ENCODE results near the gene SSTR3.

SSTR3 gene

GRCh38 chr22:37221424-37222333, 9.4 kb upstream of the SSTR3 start:
- H3K4me2 ChIP-seq (ENCODE audit: low read depth, low read length) = no peak overlapping the region
- no peaks in the 10 kb centered on the region for H4K20me1 ChIP-seq (ENCODE audit: insufficient read depth, low read length)
- H3K9ac ChIP-seq (ENCODE audit: low read length) = no peak overlapping the region
- H3K27ac ChIP-seq (ENCODE audit: low read length) = peak overlapping the region; percentile 98; the same call in 1 of the 2 replicates
- peak; percentile 16; the same call in 1 of the 2 replicates for TF ChIP-seq CTCF (IDR thresholded peaks at IDR 0.05; ENCODE audit: low read length)
- no peak for TF ChIP-seq EZH2phosphoT487 (IDR thresholded peaks at IDR 0.05; ENCODE audit: low read length)
- TF ChIP-seq EZH2 (optimal IDR thresholded peaks at IDR 0.05; ENCODE audit: low read depth, low read length) = no peak
- H3K9me2 ChIP-seq (replicated peaks; ENCODE audit: insufficient read depth, low read length) = no peaks in the 10 kb centered on the region
- H2AFZ ChIP-seq (ENCODE audit: low read length) = no peak overlapping the region
- peaks cover 27% of the 10 kb centered on the region for H3K79me2 ChIP-seq (ENCODE audit: low read length)
- no peaks in the 10 kb centered on the region for H3K27me3 ChIP-seq (replicated peaks; ENCODE audit: insufficient read depth, low read length)
- peaks cover 85% of the 10 kb centered on the region for H3K4me1 ChIP-seq (ENCODE audit: low read length)
- peaks cover 96% of the 10 kb centered on the region for H3F3A ChIP-seq (ENCODE audit: insufficient read depth, low read length)
- H3K36me3 ChIP-seq (replicated peaks; ENCODE audit: insufficient read depth, low read length) = peaks cover 7% of the 10 kb centered on the region; the same call in 1 of the 2 replicates
- no peak for DNase-seq
- no peak overlapping the region for H3K4me3 ChIP-seq (ENCODE audit: low read length)
- H3K9me3 ChIP-seq (replicated peaks; ENCODE audit: insufficient read depth, low read length) = no peaks in the 10 kb centered on the region

GRCh38 chr22:37220543-37220981, 8.3 kb upstream of the SSTR3 start:
- DNase-seq = no peak
- Histone ChIP-seq H3K9ac (ENCODE audit: low read length) (peak overlapping the region; percentile 75; the same call in 1 of the 2 replicates), H3K4me3 (ENCODE audit: low read length) (no peak overlapping the region; the same call in 1 of the 2 replicates), H3K4me1 (ENCODE audit: low read length) (peaks cover 92% of the 10 kb centered on the region), H3K36me3 (replicated peaks; ENCODE audit: insufficient read depth, low read length) (peaks cover 7% of the 10 kb centered on the region; the same call in 1 of the 2 replicates), H4K20me1 (ENCODE audit: insufficient read depth, low read length) (no peaks in the 10 kb centered on the region), H3K4me2 (ENCODE audit: low read depth, low read length) (peak overlapping the region; percentile 92), H3F3A (ENCODE audit: insufficient read depth, low read length) (peaks cover 94% of the 10 kb centered on the region), H3K27me3 (replicated peaks; ENCODE audit: insufficient read depth, low read length) (no peaks in the 10 kb centered on the region), H3K27ac (ENCODE audit: low read length) (peak overlapping the region; percentile 98; the same call in 1 of the 2 replicates), H3K79me2 (ENCODE audit: low read length) (peaks cover 21% of the 10 kb centered on the region), H3K9me2 (replicated peaks; ENCODE audit: insufficient read depth, low read length) (no peaks in the 10 kb centered on the region), H3K9me3 (replicated peaks; ENCODE audit: insufficient read depth, low read length) (no peaks in the 10 kb centered on the region), H2AFZ (ENCODE audit: low read length) (no peak overlapping the region)
- no peak for TF ChIP-seq CTCF (IDR thresholded peaks at IDR 0.05; ENCODE audit: low read length)
- no peak for TF ChIP-seq EZH2 (optimal IDR thresholded peaks at IDR 0.05; ENCODE audit: low read depth, low read length)
- TF ChIP-seq EZH2phosphoT487 (IDR thresholded peaks at IDR 0.05; ENCODE audit: low read length) = no peak

GRCh38 chr22:37219533-37219932, 7.3 kb upstream of the SSTR3 start:
- peak overlapping the region; percentile 92 for H3K4me2 ChIP-seq (ENCODE audit: low read depth, low read length)
- H3K9me3 ChIP-seq (replicated peaks; ENCODE audit: insufficient read depth, low read length) = no peaks in the 10 kb centered on the region
- no peaks in the 10 kb centered on the region for H3K27me3 ChIP-seq (replicated peaks; ENCODE audit: insufficient read depth, low read length)
- no peaks in the 10 kb centered on the region for H4K20me1 ChIP-seq (ENCODE audit: insufficient read depth, low read length)
- H3F3A ChIP-seq (ENCODE audit: insufficient read depth, low read length) = peaks cover 89% of the 10 kb centered on the region
- TF ChIP-seq EZH2 (optimal IDR thresholded peaks at IDR 0.05; ENCODE audit: low read depth, low read length) (no peak), EZH2phosphoT487 (IDR thresholded peaks at IDR 0.05; ENCODE audit: low read length) (no peak), CTCF (IDR thresholded peaks at IDR 0.05; ENCODE audit: low read length) (no peak)
- DNase-seq = peak; percentile 52
- peaks cover 93% of the 10 kb centered on the region for H3K4me1 ChIP-seq (ENCODE audit: low read length)
- no peaks in the 10 kb centered on the region for H3K9me2 ChIP-seq (replicated peaks; ENCODE audit: insufficient read depth, low read length)
- peaks cover 3% of the 10 kb centered on the region; the same call in 1 of the 2 replicates for H3K36me3 ChIP-seq (replicated peaks; ENCODE audit: insufficient read depth, low read length)
- peak overlapping the region; percentile 60 for H3K4me3 ChIP-seq (ENCODE audit: low read length)
- peak overlapping the region; percentile 75 for H3K9ac ChIP-seq (ENCODE audit: low read length)
- H3K27ac ChIP-seq (ENCODE audit: low read length) = peak overlapping the region; percentile 98
- H3K79me2 ChIP-seq (ENCODE audit: low read length) = peaks cover 17% of the 10 kb centered on the region
- 0 out of 2 replicates have a peak overlapping the region, but pooled peaks have one; percentile 12 for H2AFZ ChIP-seq (ENCODE audit: low read length)

Measured in MM.1S (cell line).